ENCODE measurements around the gene RAB3C. TPM values are rescaled to one million over a fixed set of nuclear protein-coding genes. Genes with fewer than 3 reads are reported as not detected.

Gene RAB3C
- polyA plus RNA-seq, 1 experiment = not detected

GRCh38 chr5:58648846-58649245, 66.0 kb downstream of the RAB3C start:
- TF ChIP-seq CTCF (IDR thresholded peaks at IDR 0.05; ENCODE audit: low read depth, low read length) = no peak
- Histone ChIP-seq H3K4me3 (ENCODE audit: low read depth, low read length) (no peak overlapping the region), H3K27ac (ENCODE audit: low read depth, low read length) (no peak overlapping the region), H3K9me3 (ENCODE audit: control insufficient read depth, insufficient read depth, low read length) (no peaks in the 10 kb centered on the region), H3K27me3 (ENCODE audit: control insufficient read depth, insufficient read depth, low read length) (no peaks in the 10 kb centered on the region)
- ChIA-PET CTCF (no interaction called here), POLR2A (no interaction called here)
- DNase-seq (ENCODE audit: low read depth, low spot score) = no peak

GRCh38 chr5:58649716-58650115, 66.8 kb downstream of the RAB3C start:
- H3K27ac ChIP-seq (ENCODE audit: low read depth, low read length) = no peak overlapping the region
- DNase-seq (ENCODE audit: low read depth, low spot score) = no peak
- TF ChIP-seq CTCF (IDR thresholded peaks at IDR 0.05; ENCODE audit: low read depth, low read length) = no peak
- no peaks in the 10 kb centered on the region for H3K9me3 ChIP-seq (ENCODE audit: control insufficient read depth, insufficient read depth, low read length)
- no peak overlapping the region for H3K4me3 ChIP-seq (ENCODE audit: low read depth, low read length)
- no peaks in the 10 kb centered on the region for H3K27me3 ChIP-seq (ENCODE audit: control insufficient read depth, insufficient read depth, low read length)
- ChIA-PET CTCF (no interaction called here), POLR2A (no interaction called here)

- TF ChIP-seq CTCF (IDR thresholded peaks at IDR 0.05; ENCODE audit: low read depth, low read length) = no peak
These were observed 70.6 kb downstream of the RAB3C start for GRCh38 chr5:58653521-58653920.

GRCh38 chr5:58666141-58666540, 83.3 kb downstream of the RAB3C start:
- DNase-seq (ENCODE audit: low read depth, low spot score) = no peak
- Histone ChIP-seq H3K27ac (ENCODE audit: low read depth, low read length) (no peak overlapping the region), H3K27me3 (ENCODE audit: control insufficient read depth, insufficient read depth, low read length) (no peaks in the 10 kb centered on the region), H3K9me3 (ENCODE audit: control insufficient read depth, insufficient read depth, low read length) (no peaks in the 10 kb centered on the region), H3K4me3 (ENCODE audit: low read depth, low read length) (no peak overlapping the region)
- ChIA-PET POLR2A (no interaction called here), CTCF (no interaction called here)
- TF ChIP-seq CTCF (IDR thresholded peaks at IDR 0.05; ENCODE audit: low read depth, low read length) = no peak

More at GRCh38 chr5:58653521-58653920, 70.6 kb downstream of the RAB3C start:
- DNase-seq (ENCODE audit: low read depth, low spot score) = no peak
- ChIA-PET CTCF (no interaction called here), POLR2A (no interaction called here)
- no peaks in the 10 kb centered on the region for H3K9me3 ChIP-seq (ENCODE audit: control insufficient read depth, insufficient read depth, low read length)
- H3K27ac ChIP-seq (ENCODE audit: low read depth, low read length) = no peak overlapping the region
- no peak overlapping the region for H3K4me3 ChIP-seq (ENCODE audit: low read depth, low read length)
- H3K27me3 ChIP-seq (ENCODE audit: control insufficient read depth, insufficient read depth, low read length) = no peaks in the 10 kb centered on the region

- no peaks in the 10 kb centered on the region for H3K27me3 ChIP-seq (ENCODE audit: control insufficient read depth, insufficient read depth, low read length)
- no peaks in the 10 kb centered on the region for H3K9me3 ChIP-seq (ENCODE audit: control insufficient read depth, insufficient read depth, low read length)
- CTCF ChIA-PET = no interaction called here
- POLR2A ChIA-PET = interaction anchor here (0.6 kb wide), 1 partner anchor 84 kb away, joined by 3 read pairs; the partner anchor contains the start of gene RAB3C
- no peak for DNase-seq (ENCODE audit: low read depth, low spot score)
- no peak overlapping the region for H3K4me3 ChIP-seq (ENCODE audit: low read depth, low read length)
- no peak overlapping the region for H3K27ac ChIP-seq (ENCODE audit: low read depth, low read length)
- TF ChIP-seq CTCF (IDR thresholded peaks at IDR 0.05; ENCODE audit: low read depth, low read length) = no peak
These were observed 84.0 kb downstream of the RAB3C start for GRCh38 chr5:58666598-58667581.
